ENCODE data around the gene PKP3. TPM values are rescaled to one million over a fixed set of nuclear protein-coding genes. Genes with fewer than 3 reads are reported as not detected.
A peak's percentile ranks its signal among the peaks of the same experiment; 100 is the strongest.

Gene PKP3
- total RNA-seq, 4 donors from 2014 or later = 4.6 to 16.2 (median 13.5) TPM

- Histone ChIP-seq H3K9me3 (no peaks in the 10 kb centered on the region), H3K27me3 (peaks cover 0 to 13% of the 10 kb centered on the region in 2 donors), H3K4me3 (peak overlapping the region; percentile 66 to 87 (median 68)), H3K4me1 (peaks cover 0 to 51% (median 23%) of the 10 kb centered on the region in 4 donors), H3K36me3 (peaks cover 0 to 11% (median 0%) of the 10 kb centered on the region in 3 donors), H3K27ac (peak overlapping the region; percentile 95 to 97 (median 97))
- TF ChIP-seq EP300 (IDR thresholded peaks at IDR 0.05) (peak; percentile 96 to 98), POLR2A (IDR thresholded peaks at IDR 0.05) (peak; percentile 38 to 91), CTCF (IDR thresholded peaks at IDR 0.05) (peak; percentile 82 to 97 (median 85))
- DNase-seq (ENCODE audit: low spot score in 2 of 2) = peak; percentile 99
- 3% methylated on average over 30 to 35 of the region's 55 CpGs for WGBS, 2 donors
Measured at GRCh38 chr11:447923-448731, 54.1 kb downstream of the PKP3 start.

GRCh38 chr11:449889-450808 is 56.1 kb downstream of the PKP3 start, which contains the start of gene PTDSS2:
Gene PTDSS2 (plus strand): TSS chr11:450279. CDS start chr11:450456, 177 bp downstream.
- Histone ChIP-seq H3K9me3 (no peaks in the 10 kb centered on the region), H3K27me3 (no peaks in the 10 kb centered on the region), H3K4me3 (peak within 1 kb of the TSS; percentile 67 to 94 (median 86)), H3K4me1 (peaks cover 0 to 43% (median 23%) of the 10 kb centered on the region in 4 donors), H3K27ac (peak within 1 kb of the TSS; percentile 72 to 97 (median 97)), H3K36me3 (peaks cover 0 to 30% (median 0%) of the 10 kb centered on the region in 3 donors)
- DNase-seq (ENCODE audit: low spot score in 2 of 2) = peak; percentile 94 to 96
- WGBS, 2 donors = 0 to 1% methylated on average over 30 to 44 of the region's 108 CpGs
- TF ChIP-seq EP300 (IDR thresholded peaks at IDR 0.05) (peak; percentile 93 to 96), POLR2A (IDR thresholded peaks at IDR 0.05) (peak; percentile 85 to 86), CTCF (IDR thresholded peaks at IDR 0.05) (peak in 2 of 5 experiments; percentile 26 to 59)

DNA sequence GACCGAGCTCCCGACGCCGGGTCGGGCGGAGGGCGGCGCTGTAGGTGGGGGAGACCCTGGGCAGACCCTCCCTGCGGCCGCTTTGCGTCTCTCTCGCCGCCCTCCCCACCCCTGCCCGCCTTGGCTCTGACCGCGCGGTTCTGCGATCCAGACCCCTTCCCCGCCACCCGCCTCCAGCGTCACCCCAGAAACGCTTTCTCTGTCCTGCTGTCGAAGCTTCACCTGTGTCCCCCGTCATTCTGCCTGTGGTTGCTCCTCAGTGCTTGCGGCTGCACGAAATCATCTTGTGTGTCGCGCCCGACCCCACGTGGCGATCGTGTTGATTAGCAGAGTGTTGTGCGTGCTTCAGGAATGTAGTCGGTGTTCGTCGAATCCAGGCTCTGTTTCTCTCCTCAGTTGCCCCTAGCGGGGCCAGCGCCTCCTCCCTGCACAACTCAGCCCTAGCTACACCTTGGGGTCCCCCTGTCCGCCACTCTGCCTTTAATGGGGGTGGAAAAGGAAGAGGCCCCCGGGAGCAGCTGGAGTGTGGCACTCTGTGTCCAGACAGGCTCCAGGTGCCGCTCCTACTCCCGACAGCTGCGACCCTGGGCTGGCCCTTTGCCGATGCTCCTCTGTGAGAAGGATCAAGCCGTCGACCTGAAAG is 56.9 kb downstream of the PKP3 start:
- Histone ChIP-seq H3K36me3 (peaks cover 0 to 33% (median 0%) of the 10 kb centered on the region in 3 donors), H3K4me1 (peaks cover 0 to 50% (median 23%) of the 10 kb centered on the region in 4 donors), H3K27me3 (no peaks in the 10 kb centered on the region), H3K27ac (peak overlapping the region; percentile 72 to 97 (median 97)), H3K9me3 (no peaks in the 10 kb centered on the region), H3K4me3 (peak overlapping the region; percentile 67 to 94 (median 86))
- WGBS, 2 donors = 4% methylated on average over 36 to 44 of the region's 46 CpGs
- peak; percentile 51 to 71 for DNase-seq (ENCODE audit: low spot score in 2 of 2)
- TF ChIP-seq POLR2A (IDR thresholded peaks at IDR 0.05) (no peak), CTCF (IDR thresholded peaks at IDR 0.05) (peak in 4 of 5 experiments; percentile 19 to 30 (median 20)), EP300 (IDR thresholded peaks at IDR 0.05) (no peak)

DNA sequence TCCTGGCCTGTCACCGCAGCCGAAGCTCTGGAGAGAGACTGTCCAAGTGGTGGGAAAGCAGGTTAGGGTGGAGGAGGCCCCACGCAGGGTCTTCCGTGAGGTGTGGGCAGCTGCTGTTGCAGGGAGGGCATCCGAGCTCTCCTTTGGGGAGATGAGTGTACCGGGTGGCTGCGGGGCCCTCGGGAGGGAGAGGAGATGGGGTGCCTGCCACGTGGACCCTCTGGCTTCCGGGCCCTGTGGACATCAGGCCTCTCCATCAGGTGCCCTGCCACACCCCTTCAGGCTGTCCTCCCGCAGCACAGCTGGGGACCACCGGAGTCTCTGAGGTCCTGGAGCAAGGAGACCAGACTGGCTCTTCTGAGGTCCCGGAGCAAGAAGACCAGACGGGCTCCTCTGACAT is 57.7 kb downstream of the PKP3 start:
- Histone ChIP-seq H3K36me3 (peaks cover 0 to 33% (median 0%) of the 10 kb centered on the region in 3 donors), H3K9me3 (no peaks in the 10 kb centered on the region), H3K4me3 (peak overlapping the region in 1 of 4 donors; percentile 81), H3K4me1 (peaks cover 0 to 50% (median 23%) of the 10 kb centered on the region in 4 donors), H3K27ac (peak overlapping the region in 2 of 4 donors; percentile 97), H3K27me3 (no peaks in the 10 kb centered on the region)
- DNase-seq (ENCODE audit: low spot score in 2 of 2) = no peak
- WGBS, 2 donors = 78% methylated on average over 11 to 14 of the region's 14 CpGs
- TF ChIP-seq POLR2A (IDR thresholded peaks at IDR 0.05) (no peak), CTCF (IDR thresholded peaks at IDR 0.05) (no peak), EP300 (IDR thresholded peaks at IDR 0.05) (no peak)
